ENCODE data around the gene ZC3H18.

GRCh38 chr16:88526906-88527185, 43.4 kb upstream of the ZC3H18 start:
- TF ChIP-seq EZH2 (IDR thresholded peaks at IDR 0.05) = no peak
- no peak for TF ChIP-seq POLR2AphosphoS5 (IDR thresholded peaks at IDR 0.05; ENCODE audit: borderline replicate concordance, low read depth, low read length)
- no peak for TF ChIP-seq FOXP2 (optimal IDR thresholded peaks at IDR 0.05; ENCODE audit: control extremely low read depth, extremely low read length, insufficient read depth)
